SK-N-SH treated with all-trans-retinoic acid at 6 μM for 48 hours (cell line): ENCODE measurements around the gene ADGRD2.

ENCODE experiments used
- ATAC-seq: fragments of 200-7000 bp; cut with Tn5 transposase; 3 replicates; pipeline ENCODE4 v1.9.1; 2020; ENCODE audit warnings: mild to moderate bottlenecking, moderate library complexity
- ARNTL ChIP-seq: fragments of 450-650 bp; formaldehyde crosslinking; IDR thresholded peaks from 2 replicates; pipeline ENCODE4 v1.5.0; 2020; ENCODE audit warnings: low read depth, mild to moderate bottlenecking, moderate library complexity, borderline replicate concordance
- BACH2 ChIP-seq: fragments of 250-450 bp; sonication (Bioruptor Pico); IDR thresholded peaks from 2 replicates; pipeline ENCODE4 v1.9.0; 2021; ENCODE audit warnings: mild to moderate bottlenecking, borderline replicate concordance
- CSDC2 ChIP-seq: fragments of 250-450 bp; sonication (Bioruptor Pico); IDR thresholded peaks from 2 replicates; pipeline ENCODE4 v1.5.0; 2020; ENCODE audit warnings: mild to moderate bottlenecking, moderate library complexity
- GLIS3 ChIP-seq: fragments of 250-450 bp; sonication (Bioruptor Pico); IDR thresholded peaks from 2 replicates; pipeline ENCODE4 v1.5.0; 2020; ENCODE audit warnings: mild to moderate bottlenecking, moderate library complexity
- OSR1 ChIP-seq: fragments of 250-450 bp; sonication (Bioruptor Pico); IDR thresholded peaks from 2 replicates; pipeline ENCODE4 v1.8.0; 2022; ENCODE audit warnings: moderate library complexity, mild to moderate bottlenecking, inconsistent platforms
- PPARA ChIP-seq: fragments of 250-450 bp; sonication (Bioruptor Pico); IDR thresholded peaks from 2 replicates; pipeline ENCODE4 v1.5.0; 2020; ENCODE audit warnings: mild to moderate bottlenecking, borderline replicate concordance
- RARB ChIP-seq: fragments of 250-450 bp; sonication (Bioruptor Pico); IDR thresholded peaks from 2 replicates; pipeline ENCODE4 v1.8.0; 2021; ENCODE audit warnings: mild to moderate bottlenecking, moderate library complexity
- SNAI2 ChIP-seq: fragments of 250-450 bp; sonication (Bioruptor Pico); IDR thresholded peaks from 2 replicates; pipeline ENCODE4 v1.5.0; 2020; ENCODE audit warnings: mild to moderate bottlenecking, moderate library complexity
- TOX ChIP-seq: fragments of 250-450 bp; sonication (Bioruptor Pico); IDR thresholded peaks from 2 replicates; pipeline ENCODE4 v1.8.0; 2021; ENCODE audit warnings: mild to moderate bottlenecking, moderate library complexity, borderline replicate concordance
- ZFP30 ChIP-seq: fragments of 450-650 bp; formaldehyde crosslinking; IDR thresholded peaks from 2 replicates; pipeline ENCODE4 v1.5.0; 2022; ENCODE audit warnings: mild to moderate bottlenecking, moderate library complexity
- ZNF70 ChIP-seq: fragments of 450-650 bp; formaldehyde crosslinking; IDR thresholded peaks from 2 replicates; pipeline ENCODE4 v1.5.0; 2020; ENCODE audit warnings: mild to moderate bottlenecking, moderate library complexity
- ZNF8 ChIP-seq: fragments of 450-650 bp; formaldehyde crosslinking; IDR thresholded peaks from 2 replicates; pipeline ENCODE4 v1.5.0; 2020; ENCODE audit warnings: mild to moderate bottlenecking, moderate library complexity
- TF ChIP-seq, protein P1 (sequence below): fragments of 250-450 bp; sonication (Bioruptor Pico); IDR thresholded peaks from 2 replicates; pipeline ENCODE4 v1.5.1; 2020; ENCODE audit warnings: low read depth, mild to moderate bottlenecking, moderate library complexity
- TF ChIP-seq, protein P2 (sequence below): fragments of 250-450 bp; sonication (Bioruptor Pico); IDR thresholded peaks from 2 replicates; pipeline ENCODE4 v1.8.0; 2020; ENCODE audit warnings: mild to moderate bottlenecking, moderate library complexity, borderline replicate concordance
- TF ChIP-seq, protein P3 (sequence below): fragments of 250-450 bp; sonication (Bioruptor Pico); IDR thresholded peaks from 2 replicates; pipeline ENCODE4 v1.8.0; 2021; ENCODE audit warnings: low read depth, mild to moderate bottlenecking, moderate library complexity, borderline replicate concordance
- TF ChIP-seq, protein P4 (sequence below): fragments of 250-450 bp; sonication (Bioruptor Pico); IDR thresholded peaks from 2 replicates; pipeline ENCODE4 v1.5.0; 2020; ENCODE audit warnings: mild to moderate bottlenecking, moderate library complexity
- TF ChIP-seq, protein P5 (sequence below): fragments of 250-450 bp; sonication (Bioruptor Pico); IDR thresholded peaks from 2 replicates; pipeline ENCODE4 v1.5.1; 2021; ENCODE audit warnings: mild to moderate bottlenecking, moderate library complexity

Gene ADGRD2

DNA sequence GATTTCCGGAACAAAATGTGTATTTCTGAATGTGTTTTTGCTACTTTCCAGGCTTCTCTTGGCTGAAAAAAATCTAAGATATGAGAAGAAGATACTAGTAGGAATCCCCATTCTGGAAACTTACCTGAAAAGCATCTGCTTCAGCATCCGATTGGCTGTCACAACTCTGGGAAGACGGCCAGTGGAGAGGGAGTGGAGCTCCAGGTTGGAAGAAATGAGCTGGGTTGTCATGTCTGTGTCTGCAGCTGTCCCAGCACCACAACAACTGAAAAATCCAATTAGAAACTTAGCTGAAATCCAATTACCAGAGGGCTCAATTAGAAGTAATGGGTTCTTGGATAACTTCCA lies 38.0 kb upstream of the ADGRD2 start (continued):
- TF ChIP-seq, protein P1, sequence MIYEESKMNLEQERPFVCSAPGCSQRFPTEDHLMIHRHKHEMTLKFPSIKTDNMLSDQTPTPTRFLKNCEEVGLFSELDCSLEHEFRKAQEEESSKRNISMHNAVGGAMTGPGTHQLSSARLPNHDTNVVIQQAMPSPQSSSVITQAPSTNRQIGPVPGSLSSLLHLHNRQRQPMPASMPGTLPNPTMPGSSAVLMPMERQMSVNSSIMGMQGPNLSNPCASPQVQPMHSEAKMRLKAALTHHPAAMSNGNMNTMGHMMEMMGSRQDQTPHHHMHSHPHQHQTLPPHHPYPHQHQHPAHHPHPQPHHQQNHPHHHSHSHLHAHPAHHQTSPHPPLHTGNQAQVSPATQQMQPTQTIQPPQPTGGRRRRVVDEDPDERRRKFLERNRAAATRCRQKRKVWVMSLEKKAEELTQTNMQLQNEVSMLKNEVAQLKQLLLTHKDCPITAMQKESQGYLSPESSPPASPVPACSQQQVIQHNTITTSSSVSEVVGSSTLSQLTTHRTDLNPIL = no peak
- TF ChIP-seq, protein P2, sequence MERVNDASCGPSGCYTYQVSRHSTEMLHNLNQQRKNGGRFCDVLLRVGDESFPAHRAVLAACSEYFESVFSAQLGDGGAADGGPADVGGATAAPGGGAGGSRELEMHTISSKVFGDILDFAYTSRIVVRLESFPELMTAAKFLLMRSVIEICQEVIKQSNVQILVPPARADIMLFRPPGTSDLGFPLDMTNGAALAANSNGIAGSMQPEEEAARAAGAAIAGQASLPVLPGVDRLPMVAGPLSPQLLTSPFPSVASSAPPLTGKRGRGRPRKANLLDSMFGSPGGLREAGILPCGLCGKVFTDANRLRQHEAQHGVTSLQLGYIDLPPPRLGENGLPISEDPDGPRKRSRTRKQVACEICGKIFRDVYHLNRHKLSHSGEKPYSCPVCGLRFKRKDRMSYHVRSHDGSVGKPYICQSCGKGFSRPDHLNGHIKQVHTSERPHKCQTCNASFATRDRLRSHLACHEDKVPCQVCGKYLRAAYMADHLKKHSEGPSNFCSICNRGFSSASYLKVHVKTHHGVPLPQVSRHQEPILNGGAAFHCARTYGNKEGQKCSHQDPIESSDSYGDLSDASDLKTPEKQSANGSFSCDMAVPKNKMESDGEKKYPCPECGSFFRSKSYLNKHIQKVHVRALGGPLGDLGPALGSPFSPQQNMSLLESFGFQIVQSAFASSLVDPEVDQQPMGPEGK = no peak
- TF ChIP-seq, protein P3, sequence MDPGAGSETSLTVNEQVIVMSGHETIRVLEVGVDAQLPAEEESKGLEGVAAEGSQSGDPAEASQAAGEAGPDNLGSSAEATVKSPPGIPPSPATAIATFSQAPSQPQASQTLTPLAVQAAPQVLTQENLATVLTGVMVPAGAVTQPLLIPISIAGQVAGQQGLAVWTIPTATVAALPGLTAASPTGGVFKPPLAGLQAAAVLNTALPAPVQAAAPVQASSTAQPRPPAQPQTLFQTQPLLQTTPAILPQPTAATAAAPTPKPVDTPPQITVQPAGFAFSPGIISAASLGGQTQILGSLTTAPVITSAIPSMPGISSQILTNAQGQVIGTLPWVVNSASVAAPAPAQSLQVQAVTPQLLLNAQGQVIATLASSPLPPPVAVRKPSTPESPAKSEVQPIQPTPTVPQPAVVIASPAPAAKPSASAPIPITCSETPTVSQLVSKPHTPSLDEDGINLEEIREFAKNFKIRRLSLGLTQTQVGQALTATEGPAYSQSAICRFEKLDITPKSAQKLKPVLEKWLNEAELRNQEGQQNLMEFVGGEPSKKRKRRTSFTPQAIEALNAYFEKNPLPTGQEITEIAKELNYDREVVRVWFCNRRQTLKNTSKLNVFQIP (CRISPR knock-in tag) = no peak
- TF ChIP-seq TOX (CRISPR knock-in tag) (no peak), SNAI2 (CRISPR knock-in tag) (no peak), ARNTL (CRISPR knock-in tag) (no peak)

DNA sequence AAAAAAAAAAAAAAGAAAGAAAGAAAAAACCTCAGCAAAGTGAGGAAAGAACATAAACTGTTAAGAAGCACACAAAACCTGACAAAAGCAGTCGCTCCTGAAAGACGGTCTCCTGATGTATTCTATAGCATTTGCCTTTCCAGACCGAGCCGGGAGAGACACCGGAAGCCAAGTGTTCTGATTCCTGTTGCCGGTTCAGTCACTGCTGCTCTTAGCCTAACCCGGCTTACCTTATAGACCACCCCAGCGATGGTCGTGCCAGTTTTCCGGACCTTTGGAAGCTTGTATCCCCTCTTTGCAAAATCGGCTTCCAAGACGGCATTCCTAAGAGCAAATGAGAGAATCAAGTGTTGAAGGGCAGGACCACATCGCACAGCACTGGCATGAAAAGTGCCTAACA lies 35.6 kb upstream of the ADGRD2 start:
- no peak for ATAC-seq
- TF ChIP-seq RARB (CRISPR knock-in tag) = no peak
- TF ChIP-seq, protein P2 = no peak
- TF ChIP-seq, protein P4, sequence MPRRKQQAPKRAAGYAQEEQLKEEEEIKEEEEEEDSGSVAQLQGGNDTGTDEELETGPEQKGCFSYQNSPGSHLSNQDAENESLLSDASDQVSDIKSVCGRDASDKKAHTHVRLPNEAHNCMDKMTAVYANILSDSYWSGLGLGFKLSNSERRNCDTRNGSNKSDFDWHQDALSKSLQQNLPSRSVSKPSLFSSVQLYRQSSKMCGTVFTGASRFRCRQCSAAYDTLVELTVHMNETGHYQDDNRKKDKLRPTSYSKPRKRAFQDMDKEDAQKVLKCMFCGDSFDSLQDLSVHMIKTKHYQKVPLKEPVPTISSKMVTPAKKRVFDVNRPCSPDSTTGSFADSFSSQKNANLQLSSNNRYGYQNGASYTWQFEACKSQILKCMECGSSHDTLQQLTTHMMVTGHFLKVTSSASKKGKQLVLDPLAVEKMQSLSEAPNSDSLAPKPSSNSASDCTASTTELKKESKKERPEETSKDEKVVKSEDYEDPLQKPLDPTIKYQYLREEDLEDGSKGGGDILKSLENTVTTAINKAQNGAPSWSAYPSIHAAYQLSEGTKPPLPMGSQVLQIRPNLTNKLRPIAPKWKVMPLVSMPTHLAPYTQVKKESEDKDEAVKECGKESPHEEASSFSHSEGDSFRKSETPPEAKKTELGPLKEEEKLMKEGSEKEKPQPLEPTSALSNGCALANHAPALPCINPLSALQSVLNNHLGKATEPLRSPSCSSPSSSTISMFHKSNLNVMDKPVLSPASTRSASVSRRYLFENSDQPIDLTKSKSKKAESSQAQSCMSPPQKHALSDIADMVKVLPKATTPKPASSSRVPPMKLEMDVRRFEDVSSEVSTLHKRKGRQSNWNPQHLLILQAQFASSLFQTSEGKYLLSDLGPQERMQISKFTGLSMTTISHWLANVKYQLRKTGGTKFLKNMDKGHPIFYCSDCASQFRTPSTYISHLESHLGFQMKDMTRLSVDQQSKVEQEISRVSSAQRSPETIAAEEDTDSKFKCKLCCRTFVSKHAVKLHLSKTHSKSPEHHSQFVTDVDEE (CRISPR knock-in tag) = no peak
- TF ChIP-seq TOX (CRISPR knock-in tag) = no peak
- TF ChIP-seq, protein P1 = no peak
- no peak for TF ChIP-seq OSR1
- TF ChIP-seq ZNF8 (CRISPR knock-in tag) = no peak
- TF ChIP-seq, protein P5, sequence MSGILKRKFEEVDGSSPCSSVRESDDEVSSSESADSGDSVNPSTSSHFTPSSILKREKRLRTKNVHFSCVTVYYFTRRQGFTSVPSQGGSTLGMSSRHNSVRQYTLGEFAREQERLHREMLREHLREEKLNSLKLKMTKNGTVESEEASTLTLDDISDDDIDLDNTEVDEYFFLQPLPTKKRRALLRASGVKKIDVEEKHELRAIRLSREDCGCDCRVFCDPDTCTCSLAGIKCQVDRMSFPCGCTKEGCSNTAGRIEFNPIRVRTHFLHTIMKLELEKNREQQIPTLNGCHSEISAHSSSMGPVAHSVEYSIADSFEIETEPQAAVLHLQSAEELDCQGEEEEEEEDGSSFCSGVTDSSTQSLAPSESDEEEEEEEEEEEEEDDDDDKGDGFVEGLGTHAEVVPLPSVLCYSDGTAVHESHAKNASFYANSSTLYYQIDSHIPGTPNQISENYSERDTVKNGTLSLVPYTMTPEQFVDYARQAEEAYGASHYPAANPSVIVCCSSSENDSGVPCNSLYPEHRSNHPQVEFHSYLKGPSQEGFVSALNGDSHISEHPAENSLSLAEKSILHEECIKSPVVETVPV (CRISPR knock-in tag) = no peak
- TF ChIP-seq GLIS3 (CRISPR knock-in tag) = no peak
- no peak for TF ChIP-seq ZNF70
- TF ChIP-seq, protein P3 (CRISPR knock-in tag) = no peak
- no peak for TF ChIP-seq CSDC2 (CRISPR knock-in tag)
- no peak for TF ChIP-seq ZFP30 (CRISPR knock-in tag)
- no peak for TF ChIP-seq BACH2
- no peak for TF ChIP-seq SNAI2 (CRISPR knock-in tag)
- TF ChIP-seq PPARA (CRISPR knock-in tag) = no peak
- TF ChIP-seq ARNTL (CRISPR knock-in tag) = no peak
